Natural killer cell (primary cell): Measurements from ENCODE around the gene RGPD8. TPM values are rescaled to one million over a fixed set of nuclear protein-coding genes. Genes with fewer than 3 reads are reported as not detected.
"Not testable (repeated sequence)": the region's sequence is repeated elsewhere in the genome, so short reads cannot be mapped to it uniquely, and the experiment has no call there.

ENCODE experiments used
- ATAC-seq, 3 donors: fragments of 150-1000 bp in 2 of 3; fragments of 200-7000 bp in 1 of 3; cut with Tn5 transposase; 1 replicate in 1 of 3; 2 replicates in 2 of 3; pipeline ENCODE4 v1.10.0; 2021; ENCODE audit warnings: mild to moderate bottlenecking in 2 of 3, moderate library complexity in 2 of 3
- DNase-seq, 2 donors: peaks; one replicate each; pipeline versions ENCODE4 v3.0.0 to v3.0.0-alpha.2; 2013 to 2021; ENCODE audit warnings: mixed read lengths in 1 of 2
- H3K27ac ChIP-seq: one replicate; pipeline ENCODE4 v1.5.1; 2013; ENCODE audit warnings: mild to moderate bottlenecking, low read length
- H3K27me3 ChIP-seq: one replicate; pipeline ENCODE4 v1.6.1; 2013; ENCODE audit warnings: low read length; ENCODE audit not compliant: control insufficient read depth, insufficient read depth
- H3K36me3 ChIP-seq: one replicate; pipeline ENCODE4 v1.6.1; 2013; ENCODE audit warnings: low read length; ENCODE audit not compliant: control insufficient read depth, insufficient read depth
- H3K4me1 ChIP-seq: one replicate; pipeline ENCODE4 v1.6.1; 2013; ENCODE audit warnings: low read length; ENCODE audit not compliant: control insufficient read depth, insufficient read depth
- H3K4me3 ChIP-seq: one replicate; pipeline ENCODE4 v1.5.1; 2013; ENCODE audit warnings: low read length
- H3K9me3 ChIP-seq: one replicate; pipeline ENCODE4 v1.6.1; 2013; ENCODE audit warnings: low read length; ENCODE audit not compliant: control insufficient read depth, insufficient read depth
- H3K27ac Mint-ChIP-seq, 2 donors: one replicate each; pipeline ENCODE4 v1.8.0; 2022; ENCODE audit warnings: mild to moderate bottlenecking in 2 of 2, mixed read lengths in 2 of 2, moderate library complexity in 1 of 2
- H3K27me3 Mint-ChIP-seq, 2 donors: one replicate each; pipeline ENCODE4 v1.8.0; 2022; ENCODE audit warnings: low read depth in 2 of 2, mixed read lengths in 2 of 2
- H3K36me3 Mint-ChIP-seq: one replicate; pipeline ENCODE4 v1.8.0; 2022; ENCODE audit warnings: mixed read lengths
- H3K4me1 Mint-ChIP-seq, 2 donors: one replicate each; pipeline ENCODE4 v1.8.0; 2022; ENCODE audit warnings: mixed read lengths in 2 of 2
- H3K4me3 Mint-ChIP-seq: one replicate; pipeline ENCODE4 v1.8.0; 2022; ENCODE audit warnings: mild to moderate bottlenecking, moderate library complexity, mixed read lengths
- H3K9me3 Mint-ChIP-seq, 2 donors: one replicate each; pipeline ENCODE4 v1.8.0; 2022; ENCODE audit warnings: mixed read lengths in 2 of 2
- WGBS: methylation state at CpG from one replicate; pipeline ENCODE4 v1.1.7; 2013; ENCODE audit warnings: missing lambda C conversion rate; ENCODE audit not compliant: insufficient coverage; 5-methylcytosine and 5-hydroxymethylcytosine counted together
- intact Hi-C: fragments of 100-400 bp; cut with micrococcal nuclease; formaldehyde crosslinking; loops from one replicate; pipeline ENCODE4 v1.14.2; 2022
- total RNA-seq, 4 donors: library from RNA; stranded (reverse); fragments of 120-200 nt in 1 of 4; gene quantifications; one replicate each; pipeline versions ENCODE4 v1.2.3 to v1.2.4, GENCODE V29; 2013 to 2022

The RGPD8 gene
- total RNA-seq, 3 donors from 2014 or later (not counting 1 experiment from before 2014, with no cell fraction given), result 30.7 to 38.5 (median 34.1) TPM

- not testable (repeated sequence) for H3K36me3 ChIP-seq, H3K27ac ChIP-seq, H3K9me3 ChIP-seq, H3K4me3 ChIP-seq, H3K36me3 Mint-ChIP-seq, H3K27me3 Mint-ChIP-seq, H3K4me1 ChIP-seq, H3K4me1 Mint-ChIP-seq, ATAC-seq, H3K9me3 Mint-ChIP-seq, H3K27me3 ChIP-seq, DNase-seq
- Mint-ChIP-seq H3K4me3 (peak overlapping the region; percentile 64), H3K27ac (peak overlapping the region; percentile 42 to 70)
- intact Hi-C loops, result loop anchor here (10.0 kb wide), 1 partner anchor 307 kb away; no protein-coding TSS in a partner anchor
- WGBS, result 98% methylated on average over 20 of the region's 21 CpGs
These were observed 1.7 kb downstream of the RGPD8 start for GRCh38 chr2:112431587-112432295.

GRCh38 chr2:112424553-112424952 lies 8.9 kb downstream of the RGPD8 start:
- H3K4me1 Mint-ChIP-seq, H3K4me3 ChIP-seq, H3K36me3 Mint-ChIP-seq, H3K27me3 Mint-ChIP-seq, intact Hi-C loops, H3K27me3 ChIP-seq, H3K4me3 Mint-ChIP-seq, H3K27ac Mint-ChIP-seq, H3K4me1 ChIP-seq, DNase-seq, H3K36me3 ChIP-seq, H3K9me3 Mint-ChIP-seq, ATAC-seq, H3K27ac ChIP-seq, H3K9me3 ChIP-seq: not testable (repeated sequence)
- no CpG with 5 or more reads among the region's 3 CpGs for WGBS

GRCh38 chr2:112416860-112417259 lies 16.6 kb downstream of the RGPD8 start:
- H3K36me3 Mint-ChIP-seq, H3K27ac ChIP-seq, H3K27me3 Mint-ChIP-seq, H3K4me3 ChIP-seq, ATAC-seq, DNase-seq, intact Hi-C loops, H3K36me3 ChIP-seq, H3K4me1 Mint-ChIP-seq, H3K9me3 ChIP-seq, H3K27me3 ChIP-seq, H3K4me1 ChIP-seq, H3K27ac Mint-ChIP-seq, H3K9me3 Mint-ChIP-seq, H3K4me3 Mint-ChIP-seq: not testable (repeated sequence)
- no CpG with 5 or more reads among the region's 3 CpGs for WGBS

- H3K27me3 Mint-ChIP-seq, H3K36me3 Mint-ChIP-seq, H3K9me3 ChIP-seq, H3K27ac Mint-ChIP-seq, H3K4me3 Mint-ChIP-seq, H3K27ac ChIP-seq, DNase-seq, H3K36me3 ChIP-seq, H3K4me1 Mint-ChIP-seq, H3K9me3 Mint-ChIP-seq, H3K4me3 ChIP-seq, H3K27me3 ChIP-seq, ATAC-seq, H3K4me1 ChIP-seq, intact Hi-C loops: not testable (repeated sequence)
- 92% methylated on average over 6 of the region's 7 CpGs for WGBS
These were observed 73.4 kb downstream of the RGPD8 start for GRCh38 chr2:112360055-112360454.

DNA sequence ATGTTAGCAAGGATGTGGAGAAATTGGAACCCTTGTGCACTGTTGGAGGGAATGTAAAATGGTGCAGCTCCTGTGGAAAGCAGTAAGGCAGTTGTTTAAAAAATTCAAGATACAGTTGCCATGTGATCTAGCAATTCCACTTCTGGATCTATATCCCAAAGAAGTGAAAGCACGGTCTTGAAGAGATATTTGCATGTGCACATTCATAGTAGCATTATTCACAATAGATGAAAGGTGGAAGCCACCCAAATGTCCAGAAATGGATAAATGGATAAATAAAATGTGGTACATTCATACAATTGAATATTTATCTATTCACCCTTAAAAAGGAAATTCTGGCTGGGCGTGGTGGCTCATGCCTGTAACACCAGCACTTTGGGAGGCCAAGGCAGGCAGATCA lies 79.1 kb downstream of the RGPD8 start:
- H3K9me3 Mint-ChIP-seq, H3K4me1 ChIP-seq, ATAC-seq, H3K27ac Mint-ChIP-seq, H3K4me1 Mint-ChIP-seq, DNase-seq, H3K9me3 ChIP-seq, H3K4me3 Mint-ChIP-seq, H3K27me3 Mint-ChIP-seq, intact Hi-C loops, H3K4me3 ChIP-seq, H3K36me3 Mint-ChIP-seq, H3K27me3 ChIP-seq, H3K36me3 ChIP-seq, H3K27ac ChIP-seq: not testable (repeated sequence)
- WGBS, result 100% methylated on average over 1 of the region's 2 CpGs

DNA sequence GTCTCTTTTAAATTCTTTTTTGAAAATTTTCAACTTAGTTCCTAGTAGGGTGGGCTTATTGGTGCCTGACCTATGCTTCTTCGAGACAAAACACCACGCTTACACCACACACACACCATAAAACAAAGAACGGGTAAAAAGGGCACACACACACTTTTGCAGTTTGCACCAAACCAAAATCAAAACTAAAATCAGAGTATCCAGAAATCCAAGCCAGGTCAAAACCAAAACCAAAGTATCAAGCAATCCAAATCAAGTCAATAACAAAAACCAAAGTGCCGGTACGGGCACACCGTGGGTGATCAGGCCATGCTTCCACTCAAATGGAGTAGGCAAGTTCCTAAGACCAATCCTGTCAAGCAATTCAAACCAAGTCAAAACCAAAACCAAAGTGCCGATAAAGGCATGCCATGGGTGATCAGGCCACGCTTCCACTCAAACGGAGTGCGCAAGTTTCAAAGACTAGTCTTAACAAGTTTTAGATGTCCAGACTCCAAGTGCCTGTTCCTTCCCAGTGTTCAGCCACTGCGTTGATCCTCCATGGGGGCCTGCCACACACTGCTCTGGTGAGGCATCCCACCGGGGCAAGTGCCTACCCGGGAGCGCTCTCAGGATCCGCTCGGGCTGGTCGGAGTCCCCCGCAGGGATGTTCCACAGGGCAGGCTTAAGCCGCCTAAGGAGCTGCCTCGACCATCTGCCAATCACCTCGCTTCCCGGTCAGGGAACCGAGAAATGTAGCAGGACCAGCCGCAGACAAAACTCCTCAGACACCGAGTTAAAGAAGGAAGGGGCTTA lies 80.4 kb downstream of the RGPD8 start:
- DNase-seq, H3K4me3 ChIP-seq, intact Hi-C loops, H3K9me3 ChIP-seq, H3K27ac Mint-ChIP-seq, H3K27me3 Mint-ChIP-seq, H3K36me3 Mint-ChIP-seq, H3K4me1 Mint-ChIP-seq, H3K36me3 ChIP-seq, ATAC-seq, H3K9me3 Mint-ChIP-seq, H3K4me3 Mint-ChIP-seq, H3K27ac ChIP-seq, H3K4me1 ChIP-seq, H3K27me3 ChIP-seq: not testable (repeated sequence)
- 92% methylated on average over 7 of the region's 25 CpGs for WGBS

GRCh38 chr2:112352292-112352691 lies 81.2 kb downstream of the RGPD8 start:
- H3K4me1 ChIP-seq, H3K36me3 Mint-ChIP-seq, H3K9me3 Mint-ChIP-seq, H3K4me1 Mint-ChIP-seq, DNase-seq, H3K4me3 ChIP-seq, H3K27ac Mint-ChIP-seq, H3K4me3 Mint-ChIP-seq, intact Hi-C loops, ATAC-seq, H3K9me3 ChIP-seq, H3K36me3 ChIP-seq, H3K27ac ChIP-seq, H3K27me3 Mint-ChIP-seq, H3K27me3 ChIP-seq: not testable (repeated sequence)
- 83% methylated on average over 2 of the region's 2 CpGs for WGBS
